Mammary epithelial cell (primary cell): ENCODE data around the gene EXTL1.

Source experiments
- EZH2 ChIP-seq: IDR thresholded peaks from 2 replicates; pipeline ENCODE4 v1.6.1; 2012; ENCODE audit warnings: low read length, inconsistent platforms, borderline replicate concordance
- TF ChIP-seq, protein P1 (sequence below), 2 donors: IDR thresholded peaks in 1 of 2; conservative IDR thresholded peaks in 1 of 2; 2 replicates each; pipeline ENCODE4 v1.5.1; 2011 to 2012; ENCODE audit warnings: inconsistent platforms in 2 of 2, low read length in 2 of 2, mild to moderate bottlenecking in 2 of 2, control low read depth in 1 of 2, low read depth in 1 of 2; ENCODE audit not compliant: insufficient read depth in 1 of 2; ENCODE audit errors: extremely low read depth in 1 of 2

DNA sequence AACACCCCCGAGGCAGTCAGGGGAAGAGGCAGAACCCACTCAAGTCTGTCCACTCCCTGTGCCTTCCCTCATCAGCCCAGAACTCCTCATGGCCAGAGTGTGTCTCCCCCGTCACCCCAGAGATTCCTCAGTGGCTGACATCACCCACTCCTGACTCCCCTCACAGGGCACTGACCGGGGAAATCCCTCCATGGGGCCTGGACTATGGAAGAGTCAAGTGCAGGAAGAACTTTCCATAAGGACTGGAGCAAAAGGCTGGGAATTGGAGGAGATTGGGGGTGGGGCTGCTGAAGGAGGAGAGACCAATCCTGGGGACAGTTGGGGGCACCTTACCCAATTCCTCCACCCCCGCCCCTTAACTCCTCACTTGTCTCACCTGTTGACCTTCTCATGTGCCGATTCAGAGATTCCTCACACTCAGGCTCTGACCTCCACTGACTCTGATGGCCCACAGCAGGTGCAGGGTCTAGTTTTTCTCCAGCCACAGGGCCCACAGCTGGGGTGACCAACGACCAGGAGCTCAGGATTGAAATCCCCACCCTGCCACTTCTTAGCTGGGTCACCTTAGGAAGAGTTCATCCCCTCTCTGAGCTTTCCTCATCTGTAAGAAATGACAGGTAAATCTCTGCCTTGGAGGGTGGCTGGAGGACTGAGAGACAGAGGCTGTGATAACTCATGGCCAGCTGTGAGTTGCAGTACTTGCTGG lies 481 bp upstream of the EXTL1 start:
- TF ChIP-seq, protein P1, sequence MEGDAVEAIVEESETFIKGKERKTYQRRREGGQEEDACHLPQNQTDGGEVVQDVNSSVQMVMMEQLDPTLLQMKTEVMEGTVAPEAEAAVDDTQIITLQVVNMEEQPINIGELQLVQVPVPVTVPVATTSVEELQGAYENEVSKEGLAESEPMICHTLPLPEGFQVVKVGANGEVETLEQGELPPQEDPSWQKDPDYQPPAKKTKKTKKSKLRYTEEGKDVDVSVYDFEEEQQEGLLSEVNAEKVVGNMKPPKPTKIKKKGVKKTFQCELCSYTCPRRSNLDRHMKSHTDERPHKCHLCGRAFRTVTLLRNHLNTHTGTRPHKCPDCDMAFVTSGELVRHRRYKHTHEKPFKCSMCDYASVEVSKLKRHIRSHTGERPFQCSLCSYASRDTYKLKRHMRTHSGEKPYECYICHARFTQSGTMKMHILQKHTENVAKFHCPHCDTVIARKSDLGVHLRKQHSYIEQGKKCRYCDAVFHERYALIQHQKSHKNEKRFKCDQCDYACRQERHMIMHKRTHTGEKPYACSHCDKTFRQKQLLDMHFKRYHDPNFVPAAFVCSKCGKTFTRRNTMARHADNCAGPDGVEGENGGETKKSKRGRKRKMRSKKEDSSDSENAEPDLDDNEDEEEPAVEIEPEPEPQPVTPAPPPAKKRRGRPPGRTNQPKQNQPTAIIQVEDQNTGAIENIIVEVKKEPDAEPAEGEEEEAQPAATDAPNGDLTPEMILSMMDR (conservative IDR thresholded peaks at IDR 0.05 in 1 of 2, IDR thresholded peaks at IDR 0.05 in 1 of 2; ENCODE audit: extremely low read depth in 1 of 2, insufficient read depth in 1 of 2, low read depth in 1 of 2, low read length in 2 of 2) = no peak
- no peak for TF ChIP-seq EZH2
